Panc1 (cell line): ENCODE measurements around the gene ADAMTS16.

Experiments used
- CTCF ChIP-seq: fragments of 450-650 bp; IDR thresholded peaks from 2 replicates; pipeline ENCODE4 v1.5.1; 2017; ENCODE audit warnings: mild to moderate bottlenecking
- TF ChIP-seq, protein P1 (sequence below), 2 experiments: IDR thresholded peaks; 2 replicates each; pipeline ENCODE4 v1.6.1; 2011 to 2012; ENCODE audit warnings: low read depth in 2 of 2, control low read depth in 1 of 2, low read length in 1 of 2, mild to moderate bottlenecking in 1 of 2, moderate library complexity in 1 of 2; ENCODE audit not compliant: insufficient read depth in 1 of 2

DNA sequence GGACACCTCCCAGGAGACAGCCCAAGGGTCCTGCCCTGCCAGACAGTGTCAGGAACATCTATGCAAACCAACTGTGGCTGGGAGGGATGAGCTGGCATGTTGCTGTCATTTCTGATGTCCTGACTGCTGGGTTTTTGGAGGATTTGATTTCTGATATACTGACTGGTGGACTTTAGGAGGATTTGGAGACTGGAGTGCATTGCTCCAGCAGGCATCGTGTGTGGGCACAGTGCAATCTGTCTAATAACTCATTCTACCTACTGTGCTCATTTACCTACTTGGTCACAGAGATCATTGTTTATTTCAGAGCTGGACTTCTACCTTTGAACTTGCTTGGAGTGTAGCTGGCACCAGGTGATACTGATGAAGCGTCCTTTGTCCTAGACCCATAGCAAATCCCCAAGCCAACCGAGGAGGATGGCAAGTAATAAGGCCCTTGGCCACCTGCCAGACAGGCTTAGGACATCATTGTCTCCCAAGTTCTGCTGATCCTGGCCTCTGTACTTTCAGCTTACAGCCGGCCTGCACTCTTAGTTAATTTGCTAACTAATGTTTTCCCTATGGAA lies 158.0 kb downstream of the ADAMTS16 start:
- TF ChIP-seq, protein P1, sequence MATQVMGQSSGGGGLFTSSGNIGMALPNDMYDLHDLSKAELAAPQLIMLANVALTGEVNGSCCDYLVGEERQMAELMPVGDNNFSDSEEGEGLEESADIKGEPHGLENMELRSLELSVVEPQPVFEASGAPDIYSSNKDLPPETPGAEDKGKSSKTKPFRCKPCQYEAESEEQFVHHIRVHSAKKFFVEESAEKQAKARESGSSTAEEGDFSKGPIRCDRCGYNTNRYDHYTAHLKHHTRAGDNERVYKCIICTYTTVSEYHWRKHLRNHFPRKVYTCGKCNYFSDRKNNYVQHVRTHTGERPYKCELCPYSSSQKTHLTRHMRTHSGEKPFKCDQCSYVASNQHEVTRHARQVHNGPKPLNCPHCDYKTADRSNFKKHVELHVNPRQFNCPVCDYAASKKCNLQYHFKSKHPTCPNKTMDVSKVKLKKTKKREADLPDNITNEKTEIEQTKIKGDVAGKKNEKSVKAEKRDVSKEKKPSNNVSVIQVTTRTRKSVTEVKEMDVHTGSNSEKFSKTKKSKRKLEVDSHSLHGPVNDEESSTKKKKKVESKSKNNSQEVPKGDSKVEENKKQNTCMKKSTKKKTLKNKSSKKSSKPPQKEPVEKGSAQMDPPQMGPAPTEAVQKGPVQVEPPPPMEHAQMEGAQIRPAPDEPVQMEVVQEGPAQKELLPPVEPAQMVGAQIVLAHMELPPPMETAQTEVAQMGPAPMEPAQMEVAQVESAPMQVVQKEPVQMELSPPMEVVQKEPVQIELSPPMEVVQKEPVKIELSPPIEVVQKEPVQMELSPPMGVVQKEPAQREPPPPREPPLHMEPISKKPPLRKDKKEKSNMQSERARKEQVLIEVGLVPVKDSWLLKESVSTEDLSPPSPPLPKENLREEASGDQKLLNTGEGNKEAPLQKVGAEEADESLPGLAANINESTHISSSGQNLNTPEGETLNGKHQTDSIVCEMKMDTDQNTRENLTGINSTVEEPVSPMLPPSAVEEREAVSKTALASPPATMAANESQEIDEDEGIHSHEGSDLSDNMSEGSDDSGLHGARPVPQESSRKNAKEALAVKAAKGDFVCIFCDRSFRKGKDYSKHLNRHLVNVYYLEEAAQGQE (IDR thresholded peaks at IDR 0.05; ENCODE audit: insufficient read depth in 1 of 2, low read depth in 2 of 2, low read length in 1 of 2) = no peak
- no peak for TF ChIP-seq CTCF
